IMR-90 (cell line): ENCODE data around the gene IL10. TPM values are rescaled to one million over a fixed set of nuclear protein-coding genes. Genes with fewer than 3 reads are reported as not detected.

ENCODE experiments used
- ATAC-seq: fragments of 200-7000 bp; cut with Tn5 transposase; 2 replicates; pipeline ENCODE4 v1.9.1; 2020; ENCODE audit warnings: low read depth, mild to moderate bottlenecking, moderate library complexity
- BruUV-seq: library from RNA; stranded (reverse); fragments of 400-500 nt; replicated peaks from 2 replicates; lab custom pipeline; 2021; lab: Mats Ljungman, UMichigan
- CTCF ChIA-PET: fragments of 300-600 bp; formaldehyde crosslinking; extraction: SDS; loops from one replicate; lab custom pipeline; 2021; ENCODE audit warnings: antibody characterized with exemption; lab: Yijun Ruan, JAX
- POLR2A ChIA-PET: fragments of 300-600 bp; sonication (Branson Sonifier 250); formaldehyde crosslinking; loops from one replicate; lab custom pipeline; 2022; ENCODE audit warnings: antibody characterized with exemption; ENCODE audit not compliant: unreplicated experiment; lab: Charles Lee
- DNase-seq: peaks from one replicate; pipeline ENCODE4 v3.0.0; 2013
- H2AFZ ChIP-seq: replicated peaks from 2 replicates; pipeline ENCODE3; 2013; ENCODE audit warnings: low read length, mild to moderate bottlenecking; ENCODE audit not compliant: poor library complexity
- H2AK5ac ChIP-seq: 2 replicates; pipeline ENCODE4 v1.6.1; 2013; ENCODE audit warnings: low read depth, low read length, inconsistent platforms
- H2AK9ac ChIP-seq: replicated peaks from 2 replicates; pipeline ENCODE3; 2013; ENCODE audit warnings: mild to moderate bottlenecking, low read depth, low read length, moderate library complexity; ENCODE audit not compliant: poor library complexity
- H2BK120ac ChIP-seq: 2 replicates; pipeline ENCODE4 v1.6.1; 2013; ENCODE audit warnings: low read depth, low read length, inconsistent platforms
- H2BK15ac ChIP-seq: 3 replicates; pipeline ENCODE4 v1.6.1; 2013; ENCODE audit warnings: low read depth, low read length, inconsistent platforms
- H2BK20ac ChIP-seq: 2 replicates; pipeline ENCODE4 v1.6.1; 2013; ENCODE audit warnings: low read depth, mild to moderate bottlenecking, inconsistent platforms, low read length, moderate library complexity
- H2BK5ac ChIP-seq: 2 replicates; pipeline ENCODE4 v1.6.1; 2013; ENCODE audit warnings: mild to moderate bottlenecking, low read depth, low read length, inconsistent platforms; ENCODE audit not compliant: poor library complexity, severe bottlenecking
- H3K14ac ChIP-seq: replicated peaks from 2 replicates; pipeline ENCODE4 v1.6.1; 2013; ENCODE audit warnings: low read depth, low read length, inconsistent platforms
- H3K18ac ChIP-seq: 2 replicates; pipeline ENCODE4 v1.6.1; 2013; ENCODE audit warnings: low read depth, low read length, control low read depth
- H3K23ac ChIP-seq: 2 replicates; pipeline ENCODE4 v1.6.1; 2013; ENCODE audit warnings: low read depth, low read length, inconsistent platforms
- H3K27ac ChIP-seq: 2 replicates; pipeline ENCODE4 v1.5.1; 2013; ENCODE audit warnings: mild to moderate bottlenecking, control low read depth, low read length; ENCODE audit not compliant: insufficient read depth
- H3K27me3 ChIP-seq: 2 replicates; pipeline ENCODE4 v1.6.1; 2013; ENCODE audit warnings: low read length; ENCODE audit not compliant: control insufficient read depth, insufficient read depth
- H3K36me3 ChIP-seq: 2 replicates; pipeline ENCODE4 v1.6.1; 2013; ENCODE audit warnings: low read length, mixed read lengths; ENCODE audit not compliant: control insufficient read depth, insufficient read depth
- H3K4ac ChIP-seq: 2 replicates; pipeline ENCODE4 v1.6.1; 2013; ENCODE audit warnings: low read depth, low read length, inconsistent platforms
- H3K4me1 ChIP-seq: 2 replicates; pipeline ENCODE4 v1.6.1; 2013; ENCODE audit warnings: low read length, mixed read lengths; ENCODE audit not compliant: control insufficient read depth, insufficient read depth
- H3K4me2 ChIP-seq: 2 replicates; pipeline ENCODE4 v1.6.1; 2013; ENCODE audit warnings: low read depth, mild to moderate bottlenecking, control low read depth, low read length, moderate library complexity
- H3K4me3 ChIP-seq: 2 replicates; pipeline ENCODE4 v1.5.1; 2013; ENCODE audit warnings: low read depth, mild to moderate bottlenecking, control low read depth, low read length, moderate library complexity; ENCODE audit not compliant: insufficient read depth
- H3K56ac ChIP-seq: 2 replicates; pipeline ENCODE4 v1.6.1; 2013; ENCODE audit warnings: low read length, inconsistent platforms; ENCODE audit not compliant: insufficient read depth; ENCODE audit errors: extremely low read depth
- H3K79me1 ChIP-seq, 2 experiments: 2 replicates each; pipeline ENCODE4 v1.6.1; 2013; ENCODE audit warnings: low read length in 2 of 2, inconsistent platforms in 1 of 2, low read depth in 1 of 2
- H3K9ac ChIP-seq: 2 replicates; pipeline ENCODE4 v1.6.1; 2013; ENCODE audit warnings: low read depth, low read length, control low read depth
- H3K9me1 ChIP-seq: 2 replicates; pipeline ENCODE4 v1.6.1; 2013; ENCODE audit warnings: low read length, inconsistent platforms; ENCODE audit not compliant: insufficient read depth
- H3K9me3 ChIP-seq: 2 replicates; pipeline ENCODE4 v1.6.1; 2013; ENCODE audit warnings: low read length; ENCODE audit not compliant: control insufficient read depth, insufficient read depth
- H4K20me1 ChIP-seq: 2 replicates; pipeline ENCODE4 v1.6.1; 2013; ENCODE audit warnings: low read length, inconsistent platforms; ENCODE audit not compliant: insufficient read depth
- H4K5ac ChIP-seq: 2 replicates; pipeline ENCODE4 v1.6.1; 2013; ENCODE audit warnings: mild to moderate bottlenecking, low read depth, low read length, control low read depth
- H4K8ac ChIP-seq, 2 experiments: 2 replicates each; pipeline ENCODE4 v1.6.1; 2013; ENCODE audit warnings: low read depth in 2 of 2, low read length in 2 of 2, control low read depth in 1 of 2, inconsistent platforms in 1 of 2
- H4K91ac ChIP-seq: 2 replicates; pipeline ENCODE4 v1.6.1; 2013; ENCODE audit warnings: low read depth, low read length, inconsistent platforms; ENCODE audit not compliant: insufficient read depth
- BHLHE40 ChIP-seq: fragments of 150-350 bp; IDR thresholded peaks from 2 replicates; pipeline ENCODE4 v1.6.1; 2016; ENCODE audit warnings: mild to moderate bottlenecking, low read depth, low read length
- CEBPB ChIP-seq: IDR thresholded peaks from 2 replicates; pipeline ENCODE4 v1.6.1; 2012; ENCODE audit warnings: low read depth, low read length, improper control_type of control experiment
- CHD1 ChIP-seq: IDR thresholded peaks from 2 replicates; pipeline ENCODE4 v1.6.1; 2012; ENCODE audit warnings: low read depth, low read length, improper control_type of control experiment
- ELK1 ChIP-seq: fragments of 150-350 bp; IDR thresholded peaks from 2 replicates; pipeline ENCODE4 v1.6.1; 2016; ENCODE audit warnings: low read depth, mild to moderate bottlenecking, low read length, moderate library complexity, borderline replicate concordance
- FOS ChIP-seq: fragments of 150-350 bp; IDR thresholded peaks from 2 replicates; pipeline ENCODE4 v1.6.1; 2016; ENCODE audit warnings: low read depth, low read length
- MAFK ChIP-seq: IDR thresholded peaks from 2 replicates; pipeline ENCODE4 v1.6.1; 2012; ENCODE audit warnings: low read depth, low read length, improper control_type of control experiment
- NFE2L2 ChIP-seq: fragments of 150-350 bp; IDR thresholded peaks from 2 replicates; pipeline ENCODE4 v1.6.1; 2016; ENCODE audit warnings: low read depth, mild to moderate bottlenecking, low read length
- RAD21 ChIP-seq: IDR thresholded peaks from 2 replicates; pipeline ENCODE4 v1.6.1; 2012; ENCODE audit warnings: low read length, improper control_type of control experiment
- WGBS, 2 experiments: methylation state at CpG; one replicate each; pipeline versions ENCODE4 v1.1.5 to v1.1.7; 2013; ENCODE audit warnings: missing lambda C conversion rate in 2 of 2; ENCODE audit not compliant: insufficient read length in 1 of 2; ENCODE audit errors: extremely low coverage in 2 of 2; 5-methylcytosine and 5-hydroxymethylcytosine counted together
- dilution Hi-C: fragments of 300-500 bp; cut with HindIII; formaldehyde crosslinking; loops from one replicate; pipeline ENCODE4 v1.14.3; 2018; ENCODE audit warnings: low sequenced_read_pairs; ENCODE audit not compliant: unreplicated experiment
- in situ Hi-C: fragments of 300-500 bp; cut with MboI; formaldehyde crosslinking; loops from 3 replicates; pipeline ENCODE4 v1.14.3; 2019; ENCODE audit warnings: low sequenced_read_pairs, inconsistent platforms, mixed read lengths
- intact Hi-C: fragments of 100-400 bp; cut with micrococcal nuclease; formaldehyde crosslinking; loops from 2 replicates; pipeline ENCODE4 v1.10.0; 2022
- polyA plus RNA-seq, 3 experiments: library from polyadenylated mRNA; depleted of rRNA; stranded (reverse); fragments of >200 nt; gene quantifications; 2 replicates each; pipeline ENCODE4 v1.2.3, GENCODE V29; 2012; ENCODE audit warnings: low replicate concordance in 1 of 3
- total RNA-seq: library from RNA; depleted of rRNA; stranded (reverse); fragments of >200 nt; gene quantifications from 2 replicates; pipeline ENCODE4 v1.2.3, GENCODE V29; 2012
- TF ChIP-seq, protein P1 (sequence below): conservative IDR thresholded peaks from 2 replicates; pipeline ENCODE4 v1.5.1; 2012; ENCODE audit warnings: mild to moderate bottlenecking, low read depth, low read length, improper control_type of control experiment

The IL10 gene
- total and polyA plus RNA-seq, 2 of the 4 experiments (the other 2 are of a cell fraction) = not detected

GRCh38 chr1:206742719-206743383 lies 29.4 kb downstream of the IL10 start:
- Histone ChIP-seq H3K27ac (no peak overlapping the region), H3K56ac (no peak overlapping the region), H4K20me1 (no peaks in the 10 kb centered on the region), H3K9me1 (peaks cover 12% of the 10 kb centered on the region; the same call in 1 of the 2 replicates), H3K4me2 (no peak overlapping the region), H2AK9ac (no peak overlapping the region), H3K23ac (no peak overlapping the region), H2AFZ (no peak overlapping the region), H3K36me3 (no peaks in the 10 kb centered on the region; the same call in 1 of the 2 replicates), H3K27me3 (no peaks in the 10 kb centered on the region), H2BK20ac (no peak overlapping the region), H3K9me3 (no peaks in the 10 kb centered on the region), H4K5ac (no peak overlapping the region), H3K18ac (no peak overlapping the region), H3K4me3 (no peak overlapping the region), H2BK5ac (no peak overlapping the region), H3K4ac (no peak overlapping the region), H2BK15ac (no peak overlapping the region), H4K91ac (no peak overlapping the region), H3K14ac (no peak overlapping the region), H3K4me1 (peaks cover 5% of the 10 kb centered on the region), H2BK120ac (no peak overlapping the region), H2AK5ac (no peak overlapping the region), H3K9ac (no peak overlapping the region), H3K79me1 (0 out of 4 replicates have a peak, but pooled peaks cover 0 to 4% of the 10 kb centered on the region in 2 experiments), H4K8ac (no peak overlapping the region)
- no peak for TF ChIP-seq RAD21
- no peak for TF ChIP-seq FOS
- TF ChIP-seq, protein P1, sequence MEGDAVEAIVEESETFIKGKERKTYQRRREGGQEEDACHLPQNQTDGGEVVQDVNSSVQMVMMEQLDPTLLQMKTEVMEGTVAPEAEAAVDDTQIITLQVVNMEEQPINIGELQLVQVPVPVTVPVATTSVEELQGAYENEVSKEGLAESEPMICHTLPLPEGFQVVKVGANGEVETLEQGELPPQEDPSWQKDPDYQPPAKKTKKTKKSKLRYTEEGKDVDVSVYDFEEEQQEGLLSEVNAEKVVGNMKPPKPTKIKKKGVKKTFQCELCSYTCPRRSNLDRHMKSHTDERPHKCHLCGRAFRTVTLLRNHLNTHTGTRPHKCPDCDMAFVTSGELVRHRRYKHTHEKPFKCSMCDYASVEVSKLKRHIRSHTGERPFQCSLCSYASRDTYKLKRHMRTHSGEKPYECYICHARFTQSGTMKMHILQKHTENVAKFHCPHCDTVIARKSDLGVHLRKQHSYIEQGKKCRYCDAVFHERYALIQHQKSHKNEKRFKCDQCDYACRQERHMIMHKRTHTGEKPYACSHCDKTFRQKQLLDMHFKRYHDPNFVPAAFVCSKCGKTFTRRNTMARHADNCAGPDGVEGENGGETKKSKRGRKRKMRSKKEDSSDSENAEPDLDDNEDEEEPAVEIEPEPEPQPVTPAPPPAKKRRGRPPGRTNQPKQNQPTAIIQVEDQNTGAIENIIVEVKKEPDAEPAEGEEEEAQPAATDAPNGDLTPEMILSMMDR = no peak
- TF ChIP-seq CHD1 = no peak
- no peak for TF ChIP-seq BHLHE40
- TF ChIP-seq NFE2L2 = no peak
- no peak for TF ChIP-seq MAFK
- no peak for TF ChIP-seq ELK1
- no peak for TF ChIP-seq CEBPB
- ATAC-seq = no peak
- no peak for DNase-seq
- WGBS, 2 experiments = 20% methylated on average over 1 of the region's 13 CpGs; no CpG with 5 or more reads in 1 of the 2 experiments
- POLR2A ChIA-PET = no interaction called here
- dilution Hi-C loops = no loop called here
- CTCF ChIA-PET = no interaction called here
- intact Hi-C loops = no loop called here
- BruUV-seq = no TSS peak
- in situ Hi-C loops = no loop called here
